HEK293 (cell line): ENCODE measurements around the gene ITPA.
A peak's percentile ranks its signal among the peaks of the same experiment; 100 is the strongest.

ENCODE experiments used
- CTCF ChIA-PET: fragments of 350-600 bp; formaldehyde crosslinking; extraction: SDS; loops from one replicate; lab custom pipeline; 2021; ENCODE audit warnings: antibody characterized with exemption; lab: Yijun Ruan, JAX
- POLR2A ChIA-PET: fragments of 300-600 bp; formaldehyde crosslinking; extraction: SDS; loops from one replicate; lab custom pipeline; 2020; ENCODE audit warnings: antibody characterized with exemption, inconsistent platforms; lab: Yijun Ruan, JAX
- H3K27ac ChIP-seq: fragments of 200-500 bp; sonication (Bioruptor generic); 2 replicates; pipeline ENCODE4 v1.5.1; 2014; ENCODE audit warnings: low read depth, low read length, control low read depth, inconsistent platforms; ENCODE audit errors: extremely low read depth
- H3K36me3 ChIP-seq, 2 experiments: fragments of 200-500 bp in 1 of 2; sonication (Bioruptor generic) in 1 of 2; 1 replicate in 1 of 2; 2 replicates in 1 of 2; pipeline ENCODE4 v1.5.1; 2014 to 2017; ENCODE audit warnings: inconsistent platforms in 2 of 2, low read length in 2 of 2; ENCODE audit not compliant: control insufficient read depth in 2 of 2, insufficient read depth in 1 of 2
- H3K4me1 ChIP-seq: fragments of 200-500 bp; sonication (Bioruptor generic); 2 replicates; pipeline ENCODE4 v1.5.1; 2014; ENCODE audit warnings: mild to moderate bottlenecking, low read length, inconsistent platforms; ENCODE audit not compliant: control insufficient read depth, insufficient read depth
- H3K4me3 ChIP-seq: 2 replicates; pipeline ENCODE4 v1.5.1; 2011; ENCODE audit warnings: low read depth, mild to moderate bottlenecking, control low read depth, low read length, moderate library complexity
- H3K9me3 ChIP-seq: fragments of 200-500 bp; sonication (Bioruptor generic); 2 replicates; pipeline ENCODE4 v1.5.1; 2014; ENCODE audit warnings: low read depth, low read length, inconsistent platforms; ENCODE audit not compliant: control insufficient read depth, insufficient read depth
- GLIS1 ChIP-seq: fragments of 450-650 bp; formaldehyde crosslinking; IDR thresholded peaks from 2 replicates; pipeline ENCODE4 v1.5.1; 2016; ENCODE audit warnings: missing biosample characterization, missing genetic modification characterization
- KLF1 ChIP-seq: fragments of 450-650 bp; formaldehyde crosslinking; IDR thresholded peaks from 2 replicates; pipeline ENCODE4 v1.5.1; 2016; ENCODE audit warnings: missing biosample characterization, missing genetic modification characterization
- KLF16 ChIP-seq: fragments of 450-650 bp; formaldehyde crosslinking; IDR thresholded peaks from 2 replicates; pipeline ENCODE4 v1.5.1; 2017; ENCODE audit warnings: missing biosample characterization, missing genetic modification characterization
- SP3 ChIP-seq: fragments of 450-650 bp; formaldehyde crosslinking; IDR thresholded peaks from 2 replicates; pipeline ENCODE4 v1.5.1; 2016; ENCODE audit warnings: missing biosample characterization, missing genetic modification characterization
- ZFHX2 ChIP-seq: fragments of 450-650 bp; formaldehyde crosslinking; conservative IDR thresholded peaks from 2 replicates; pipeline ENCODE4 v1.5.1; 2016; ENCODE audit warnings: missing biosample characterization, missing genetic modification characterization
- ZFP69B ChIP-seq: fragments of 450-650 bp; formaldehyde crosslinking; IDR thresholded peaks from 2 replicates; pipeline ENCODE4 v1.5.1; 2016; ENCODE audit warnings: missing biosample characterization, missing genetic modification characterization
- ZIC2 ChIP-seq: fragments of 450-650 bp; formaldehyde crosslinking; IDR thresholded peaks from 2 replicates; pipeline ENCODE4 v1.5.1; 2016; ENCODE audit warnings: missing biosample characterization, missing genetic modification characterization
- ZNF146 ChIP-seq: fragments of 450-650 bp; formaldehyde crosslinking; IDR thresholded peaks from 2 replicates; pipeline ENCODE4 v1.5.1; 2016; ENCODE audit warnings: missing biosample characterization, missing genetic modification characterization
- ZNF148 ChIP-seq: fragments of 450-650 bp; formaldehyde crosslinking; IDR thresholded peaks from 2 replicates; pipeline ENCODE4 v1.5.0; 2017; ENCODE audit warnings: missing biosample characterization, missing genetic modification characterization, borderline replicate concordance
- ZNF211 ChIP-seq: fragments of 450-650 bp; formaldehyde crosslinking; IDR thresholded peaks from 2 replicates; pipeline ENCODE4 v1.5.1; 2016; ENCODE audit warnings: low read depth, missing biosample characterization, missing genetic modification characterization
- ZNF311 ChIP-seq: fragments of 450-650 bp; formaldehyde crosslinking; IDR thresholded peaks from 2 replicates; pipeline ENCODE4 v1.5.1; 2017; ENCODE audit warnings: missing biosample characterization, missing genetic modification characterization, borderline replicate concordance
- ZNF341 ChIP-seq: fragments of 450-650 bp; formaldehyde crosslinking; IDR thresholded peaks from 2 replicates; pipeline ENCODE4; 2016; ENCODE audit warnings: low read depth, missing biosample characterization, missing genetic modification characterization
- ZNF350 ChIP-seq: fragments of 450-650 bp; formaldehyde crosslinking; IDR thresholded peaks from 2 replicates; pipeline ENCODE4 v1.5.0; 2017; ENCODE audit warnings: missing biosample characterization, mild to moderate bottlenecking, missing genetic modification characterization
- ZNF449 ChIP-seq: fragments of 450-650 bp; formaldehyde crosslinking; IDR thresholded peaks from 2 replicates; pipeline ENCODE4 v1.5.1; 2017; ENCODE audit warnings: missing biosample characterization, mild to moderate bottlenecking, missing genetic modification characterization, moderate library complexity
- ZNF548 ChIP-seq: fragments of 450-650 bp; formaldehyde crosslinking; IDR thresholded peaks from 2 replicates; pipeline ENCODE4 v1.5.1; 2016; ENCODE audit warnings: missing biosample characterization, missing genetic modification characterization
- ZNF561 ChIP-seq: fragments of 450-650 bp; IDR thresholded peaks from 2 replicates; pipeline ENCODE4 v1.5.1; 2018; ENCODE audit warnings: missing biosample characterization, missing genetic modification characterization, borderline replicate concordance
- ZNF571 ChIP-seq: fragments of 450-650 bp; formaldehyde crosslinking; IDR thresholded peaks from 2 replicates; pipeline ENCODE4 v1.5.0; 2017; ENCODE audit warnings: missing biosample characterization, missing genetic modification characterization
- ZNF600 ChIP-seq: fragments of 450-650 bp; formaldehyde crosslinking; IDR thresholded peaks from 2 replicates; pipeline ENCODE4 v1.5.1; 2016; ENCODE audit warnings: missing biosample characterization, missing genetic modification characterization
- ZNF610 ChIP-seq: fragments of 450-650 bp; formaldehyde crosslinking; IDR thresholded peaks from 2 replicates; pipeline ENCODE4 v1.5.1; 2016; ENCODE audit warnings: missing biosample characterization, missing genetic modification characterization, borderline replicate concordance
- ZNF639 ChIP-seq: fragments of 450-650 bp; formaldehyde crosslinking; IDR thresholded peaks from 2 replicates; pipeline ENCODE4 v1.5.1; 2016; ENCODE audit warnings: missing biosample characterization, missing genetic modification characterization
- ZNF692 ChIP-seq: fragments of 450-650 bp; formaldehyde crosslinking; IDR thresholded peaks from 2 replicates; pipeline ENCODE4 v1.5.1; 2016; ENCODE audit warnings: missing biosample characterization, missing genetic modification characterization
- ZNF707 ChIP-seq: fragments of 450-650 bp; formaldehyde crosslinking; IDR thresholded peaks from 2 replicates; pipeline ENCODE4 v1.5.1; 2016; ENCODE audit warnings: missing biosample characterization, missing genetic modification characterization
- ZNF777 ChIP-seq: fragments of 450-650 bp; formaldehyde crosslinking; IDR thresholded peaks from 2 replicates; pipeline ENCODE4 v1.5.1; 2017; ENCODE audit warnings: missing biosample characterization, missing genetic modification characterization, borderline replicate concordance
- ZNF837 ChIP-seq: fragments of 450-650 bp; formaldehyde crosslinking; IDR thresholded peaks from 2 replicates; pipeline ENCODE4 v1.5.1; 2016; ENCODE audit warnings: missing biosample characterization, missing genetic modification characterization
- ZSCAN30 ChIP-seq: fragments of 450-650 bp; IDR thresholded peaks from 2 replicates; pipeline ENCODE4 v1.5.1; 2018; ENCODE audit warnings: missing biosample characterization, mild to moderate bottlenecking, missing genetic modification characterization, moderate library complexity
- ZXDB ChIP-seq: fragments of 450-650 bp; formaldehyde crosslinking; IDR thresholded peaks from 2 replicates; pipeline ENCODE4 v1.5.1; 2016; ENCODE audit warnings: missing biosample characterization, missing genetic modification characterization

Gene ITPA

GRCh38 chr20:3172126-3172932 is 37.0 kb upstream of the ITPA start:
- TF ChIP-seq GLIS1 (tag by site-specific recombination) (peak; percentile 94), ZNF571 (no peak), ZNF341 (tag by site-specific recombination) (no peak)
- CTCF ChIA-PET, result interaction anchor here (0.6 to 1.4 kb wide), 2 partner anchors 25 to 144 kb away, joined by 4 read pairs; no protein-coding TSS in a partner anchor
- POLR2A ChIA-PET, result interaction anchor here (0.6 to 2.4 kb wide), 5 partner anchors 13 to 127 kb away, joined by 3 to 11 read pairs (median 3); partner anchors contain the start of genes FASTKD5 and UBOX5
- Histone ChIP-seq H3K36me3 (peaks cover 0 to 8% of the 10 kb centered on the region in 2 experiments; a peak in 1 of 3 replicates), H3K9me3 (no peaks in the 10 kb centered on the region), H3K27ac (no peak overlapping the region), H3K4me1 (peaks cover 10% of the 10 kb centered on the region), H3K4me3 (peak overlapping the region; percentile 84; the same call in 1 of the 2 replicates)

- Histone ChIP-seq H3K9me3 (no peaks in the 10 kb centered on the region), H3K4me1 (peaks cover 12% of the 10 kb centered on the region), H3K27ac (peak within 1 kb of the TSS; percentile 87), H3K4me3 (peak within 1 kb of the TSS; percentile 84), H3K36me3 (peaks cover 0 to 8% of the 10 kb centered on the region in 2 experiments; a peak in 1 of 3 replicates)
- ChIA-PET CTCF (interaction anchor here (0.6 to 1.4 kb wide), 2 partner anchors 25 to 895 kb away, joined by 4 read pairs; no protein-coding TSS in a partner anchor), POLR2A (interaction anchor here (0.6 to 2.4 kb wide), 5 partner anchors 12 to 128 kb away, joined by 3 to 11 read pairs (median 3); partner anchors contain the start of genes FASTKD5 and UBOX5)
- no peak for TF ChIP-seq ZNF311 (tag by site-specific recombination)
- peak; percentile 18 for TF ChIP-seq ZFP69B (tag by site-specific recombination)
- TF ChIP-seq SP3 (tag by site-specific recombination), result peak; percentile 79
- no peak for TF ChIP-seq ZNF146 (tag by site-specific recombination)
- TF ChIP-seq ZNF837 (tag by site-specific recombination), result no peak
- TF ChIP-seq ZNF561 (tag by site-specific recombination), result peak; percentile 83; the same call in 1 of the 2 replicates
- no peak for TF ChIP-seq ZNF777 (tag by site-specific recombination)
- TF ChIP-seq ZNF449 (tag by site-specific recombination), result peak; percentile 79
- no peak for TF ChIP-seq ZNF707 (tag by site-specific recombination)
- TF ChIP-seq ZFHX2 (tag by site-specific recombination), result peak; percentile 83
- no peak for TF ChIP-seq ZNF148 (tag by site-specific recombination)
- peak; percentile 25; the same call in 1 of the 2 replicates for TF ChIP-seq ZNF548 (tag by site-specific recombination)
- peak; percentile 99 for TF ChIP-seq ZXDB (tag by site-specific recombination)
- TF ChIP-seq ZIC2 (tag by site-specific recombination), result peak; percentile 97
- peak; percentile 95 for TF ChIP-seq KLF16
- peak; percentile 53; the same call in 1 of the 2 replicates for TF ChIP-seq ZNF692 (tag by site-specific recombination)
- TF ChIP-seq ZNF600 (tag by site-specific recombination), result peak; percentile 75
- TF ChIP-seq ZNF211 (tag by site-specific recombination), result no peak
- peak; percentile 60 for TF ChIP-seq ZSCAN30 (tag by site-specific recombination)
- TF ChIP-seq ZNF350 (tag by site-specific recombination), result no peak
- TF ChIP-seq ZNF610 (tag by site-specific recombination), result 0 out of 2 replicates have a peak, but pooled peaks have one; percentile 42
- peak; percentile 95 for TF ChIP-seq KLF1
- peak; percentile 84 for TF ChIP-seq ZNF639 (tag by site-specific recombination)
Measured at GRCh38 chr20:3172933-3173609, 36.2 kb upstream of the ITPA start, which contains the start of gene LZTS3. Gene LZTS3 (minus strand): TSS chr20:3173549. CDS start chr20:3167163, 6,386 bp downstream.
